Panc1 (cell line): ENCODE data around the gene TBC1D12. TPM values are rescaled to one million over a fixed set of nuclear protein-coding genes. Genes with fewer than 3 reads are reported as not detected.
A peak's percentile ranks its signal among the peaks of the same experiment; 100 is the strongest.

ENCODE experiments used
- ATAC-seq: fragments of 200-7000 bp; cut with Tn5 transposase; 2 replicates; pipeline ENCODE4 v1.9.1; 2020; ENCODE audit warnings: mild to moderate bottlenecking, moderate library complexity
- BruUV-seq: library from RNA; stranded (reverse); fragments of 400-500 nt; replicated peaks from 2 replicates; lab custom pipeline; 2021; lab: Mats Ljungman, UMichigan
- CTCF ChIA-PET: fragments of 300-600 bp; sonication (Branson Sonifier 250); formaldehyde crosslinking; loops from one replicate; lab custom pipeline; 2022; ENCODE audit warnings: antibody characterized with exemption; lab: Charles Lee
- POLR2A ChIA-PET: fragments of 300-600 bp; sonication (Branson Sonifier 250); formaldehyde crosslinking; loops from one replicate; lab custom pipeline; 2022; ENCODE audit warnings: antibody characterized with exemption; lab: Charles Lee
- DNase-seq: peaks from one replicate; pipeline ENCODE4 v3.0.0-alpha.2; 2010; ENCODE audit warnings: low read depth, low spot score
- H3K27ac ChIP-seq: 2 replicates; pipeline ENCODE4 v1.5.1; 2011; ENCODE audit warnings: mild to moderate bottlenecking, low read length, inconsistent platforms
- H3K27me3 ChIP-seq: fragments of 200-500 bp; sonication (Bioruptor generic); 2 replicates; pipeline ENCODE4 v1.6.0; 2014; ENCODE audit warnings: low read length, inconsistent platforms; ENCODE audit not compliant: control insufficient read depth, insufficient read depth
- H3K36me3 ChIP-seq: fragments of 200-500 bp; sonication (Bioruptor generic); 2 replicates; pipeline ENCODE4 v1.5.1; 2014; ENCODE audit warnings: inconsistent platforms, mild to moderate bottlenecking, low read length, moderate library complexity; ENCODE audit not compliant: control insufficient read depth, insufficient read depth
- H3K4me1 ChIP-seq: 2 replicates; pipeline ENCODE4 v1.5.1; 2011; ENCODE audit warnings: inconsistent platforms, mild to moderate bottlenecking, low read length, moderate library complexity; ENCODE audit not compliant: control insufficient read depth, insufficient read depth
- H3K4me3 ChIP-seq, 2 experiments: 2 replicates each; pipeline ENCODE4 v1.5.1; 2011 to 2012; ENCODE audit warnings: low read depth in 2 of 2, low read length in 2 of 2, mild to moderate bottlenecking in 2 of 2, inconsistent platforms in 1 of 2, moderate library complexity in 1 of 2
- H3K9me3 ChIP-seq: fragments of 200-500 bp; sonication (Bioruptor generic); 2 replicates; pipeline ENCODE4 v1.5.1; 2014; ENCODE audit warnings: low read depth, mild to moderate bottlenecking, inconsistent platforms, low read length, moderate library complexity; ENCODE audit not compliant: control insufficient read depth, insufficient read depth
- CTCF ChIP-seq: fragments of 450-650 bp; IDR thresholded peaks from 2 replicates; pipeline ENCODE4 v1.5.1; 2017; ENCODE audit warnings: mild to moderate bottlenecking
- POLR2AphosphoS5 ChIP-seq: IDR thresholded peaks from 2 replicates; pipeline ENCODE4 v1.6.1; 2012; ENCODE audit warnings: mild to moderate bottlenecking, low read depth, low read length, moderate library complexity
- REST ChIP-seq, 2 experiments: IDR thresholded peaks; 2 replicates each; pipeline ENCODE4 v1.6.1; 2011 to 2012; ENCODE audit warnings: low read depth in 2 of 2, control low read depth in 1 of 2, low read length in 1 of 2, mild to moderate bottlenecking in 1 of 2, moderate library complexity in 1 of 2; ENCODE audit not compliant: insufficient read depth in 1 of 2
- SIN3A ChIP-seq: IDR thresholded peaks from 2 replicates; pipeline ENCODE4 v1.6.1; 2012; ENCODE audit warnings: low read depth, mild to moderate bottlenecking, low read length, moderate library complexity, borderline replicate concordance; ENCODE audit not compliant: insufficient read depth
- TCF7L2 ChIP-seq: IDR thresholded peaks from 2 replicates; pipeline ENCODE4 v1.6.1; 2011; ENCODE audit warnings: mild to moderate bottlenecking, low read depth, low read length, inconsistent platforms
- in situ Hi-C: cut with HindIII; loops from 2 replicates; pipeline ENCODE4 v1.10.0; 2016; ENCODE audit warnings: low sequenced_read_pairs, low pct_unique_long_range_greater_than_20kb
- intact Hi-C: fragments of 100-400 bp; cut with micrococcal nuclease; formaldehyde crosslinking; loops from one replicate; pipeline ENCODE4 v1.10.0; 2022; ENCODE audit not compliant: unreplicated experiment
- total RNA-seq: library from RNA; stranded (reverse); gene quantifications from one replicate; pipeline ENCODE4 v1.2.1, GENCODE V29; 2021; ENCODE audit not compliant: unreplicated experiment

Gene TBC1D12
- total RNA-seq, 1 experiment from 2014 or later: 23.7 TPM

- in situ Hi-C loops: no loop called here
- CTCF ChIA-PET: no interaction called here
Observed at GRCh38 chr10:94364482-94364881, 37.9 kb upstream of the TBC1D12 start.

GRCh38 chr10:94366382-94366781, 36.0 kb upstream of the TBC1D12 start:
- Histone ChIP-seq H3K36me3 (no peaks in the 10 kb centered on the region; the same call in 1 of the 2 replicates), H3K9me3 (no peaks in the 10 kb centered on the region), H3K27ac (peak overlapping the region; percentile 25; the same call in 1 of the 2 replicates), H3K4me1 (peaks cover 5% of the 10 kb centered on the region), H3K4me3 (no peak overlapping the region), H3K27me3 (no peaks in the 10 kb centered on the region)
- in situ Hi-C loops (no loop called here), intact Hi-C loops (no loop called here)
- CTCF ChIA-PET: no interaction called here
- no peak for ATAC-seq
- TF ChIP-seq TCF7L2: no peak
- TF ChIP-seq CTCF: no peak
- TF ChIP-seq SIN3A: no peak
- no peak for TF ChIP-seq POLR2AphosphoS5
- TF ChIP-seq REST (IDR thresholded peaks at IDR 0.05; ENCODE audit: insufficient read depth in 1 of 2, low read depth in 2 of 2, low read length in 1 of 2): no peak
- BruUV-seq: no TSS peak
- POLR2A ChIA-PET: no interaction called here
- DNase-seq: no peak

More at GRCh38 chr10:94364482-94364881, 37.9 kb upstream of the TBC1D12 start:
- no TSS peak for BruUV-seq
- intact Hi-C loops: loop anchor here (5.0 kb wide), 1 partner anchor 78 kb away; no protein-coding TSS in a partner anchor
- Histone ChIP-seq H3K36me3 (peaks cover 8% of the 10 kb centered on the region), H3K27ac (no peak overlapping the region), H3K27me3 (no peaks in the 10 kb centered on the region), H3K4me1 (peaks cover 12% of the 10 kb centered on the region), H3K9me3 (no peaks in the 10 kb centered on the region), H3K4me3 (no peak overlapping the region)
- DNase-seq (no peak), ATAC-seq (no peak)
- POLR2A ChIA-PET: no interaction called here
- TF ChIP-seq TCF7L2 (no peak), REST (IDR thresholded peaks at IDR 0.05; ENCODE audit: insufficient read depth in 1 of 2, low read depth in 2 of 2, low read length in 1 of 2) (no peak), SIN3A (no peak), POLR2AphosphoS5 (no peak), CTCF (no peak)
